Smooth muscle cell (in vitro differentiated cells): ENCODE measurements around the gene APOL4. TPM values are rescaled to one million over a fixed set of nuclear protein-coding genes. Genes with fewer than 3 reads are reported as not detected.
"Not testable (repeated sequence)": the region's sequence is repeated elsewhere in the genome, so short reads cannot be mapped to it uniquely, and the experiment has no call there.

Experiments used
- DNase-seq: peaks from one replicate; lab custom pipeline; 2025; ENCODE audit not compliant: unreplicated experiment; lab: John Stamatoyannopoulos, UW
- H2AFZ ChIP-seq: fragments of 200-600 bp; sonication (generic); 2 replicates; pipeline ENCODE4 v1.6.0; 2016; ENCODE audit warnings: antibody characterized with exemption, low read depth, mild to moderate bottlenecking
- H3F3A ChIP-seq: fragments of 200-600 bp; sonication (generic); 2 replicates; pipeline ENCODE4 v1.6.0; 2017; ENCODE audit warnings: antibody characterized with exemption, low read depth
- H3K27ac ChIP-seq: fragments of 200-600 bp; sonication (generic); 2 replicates; pipeline ENCODE4 v1.5.1; 2016; ENCODE audit warnings: low read depth, mild to moderate bottlenecking
- H3K27me3 ChIP-seq: fragments of 200-600 bp; sonication (generic); 2 replicates; pipeline ENCODE4 v1.6.1; 2016; ENCODE audit warnings: low read depth, mild to moderate bottlenecking
- H3K36me3 ChIP-seq: fragments of 200-600 bp; sonication (generic); 2 replicates; pipeline ENCODE4 v1.5.1; 2016; ENCODE audit warnings: low read depth
- H3K4me1 ChIP-seq: fragments of 200-600 bp; sonication (generic); 2 replicates; pipeline ENCODE4 v1.5.1; 2016; ENCODE audit warnings: low read depth
- H3K4me2 ChIP-seq: fragments of 200-600 bp; sonication (generic); 2 replicates; pipeline ENCODE4 v1.6.0; 2016; ENCODE audit warnings: mild to moderate bottlenecking
- H3K4me3 ChIP-seq: fragments of 200-600 bp; sonication (generic); 2 replicates; pipeline ENCODE4 v1.5.1; 2016; ENCODE audit warnings: mild to moderate bottlenecking
- H3K79me2 ChIP-seq: fragments of 200-600 bp; sonication (generic); 2 replicates; pipeline ENCODE4 v1.6.0; 2016; ENCODE audit warnings: low read depth, mild to moderate bottlenecking
- H3K9ac ChIP-seq: fragments of 200-600 bp; sonication (generic); 2 replicates; pipeline ENCODE4 v1.6.0; 2016; ENCODE audit warnings: low read depth
- H3K9me3 ChIP-seq: fragments of 200-600 bp; sonication (generic); replicated peaks from 2 replicates; pipeline ENCODE4 v1.5.1; 2016; ENCODE audit warnings: low read depth
- H4K20me1 ChIP-seq: fragments of 200-600 bp; sonication (generic); 2 replicates; pipeline ENCODE4 v1.6.0; 2016; ENCODE audit warnings: low read depth
- WGBS: methylation state at CpG from one replicate; pipeline ENCODE4 v1.1.7; 2016; ENCODE audit warnings: low lambda C conversion rate; 5-methylcytosine and 5-hydroxymethylcytosine counted together
- polyA plus RNA-seq: library from polyadenylated mRNA; unstranded; fragments of >200 nt; fragmentation: Nextera tagmentation; extraction: Ambion mirVana; gene quantifications from 2 replicates; pipeline ENCODE4 v1.2.1, GENCODE V29; 2016
- total RNA-seq: library from RNA; depleted of rRNA; stranded (reverse); fragments of >200 nt; gene quantifications from 2 replicates; pipeline ENCODE4 v1.2.3, GENCODE V29; 2014
- TF ChIP-seq, protein P1 (sequence below): fragments of 200-600 bp; sonication (generic); IDR thresholded peaks from 2 replicates; pipeline ENCODE4 v1.5.1; 2017; ENCODE audit warnings: borderline replicate concordance, mild to moderate bottlenecking, antibody characterized with exemption; ENCODE audit not compliant: insufficient read depth, poor library complexity, severe bottlenecking

The APOL4 gene
- total and polyA plus RNA-seq, 2 experiments from 2014 or later, result 0.40 TPM; not detected in 1

DNA sequence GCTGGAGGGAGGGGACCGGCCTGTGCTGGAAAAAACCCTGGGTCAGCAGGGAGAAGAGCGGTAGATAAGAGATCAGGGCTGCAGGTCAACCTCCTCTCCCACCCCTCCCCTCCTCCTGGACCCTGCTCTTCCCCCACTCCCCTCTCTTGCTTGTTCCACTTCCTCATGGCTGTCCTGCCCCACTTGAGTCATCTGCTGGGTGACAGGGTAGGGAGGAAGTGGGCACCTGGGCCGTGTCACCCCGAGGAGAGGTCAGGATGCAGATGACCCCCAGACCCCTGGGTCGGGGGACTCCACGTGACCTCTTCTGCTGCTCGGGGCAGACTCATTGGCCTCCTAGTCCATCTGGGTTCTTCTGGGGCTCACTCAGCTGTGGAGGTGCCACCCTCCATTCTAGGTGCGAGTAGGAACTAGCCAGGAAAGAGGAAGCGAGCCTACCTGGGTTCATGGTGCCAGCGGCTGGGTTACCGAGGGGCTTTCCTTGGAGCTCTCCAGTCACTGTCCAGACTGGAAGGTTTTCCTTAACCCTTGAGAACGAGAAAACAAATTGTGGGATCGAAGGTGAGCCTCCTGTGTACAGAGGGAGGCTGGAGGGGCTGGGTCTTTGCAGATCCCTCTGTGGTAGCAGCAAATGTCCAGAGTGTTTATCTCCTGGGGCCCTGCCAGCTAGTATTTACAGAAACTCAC, 31.2 kb upstream of the APOL4 start:
- Histone ChIP-seq H3K36me3 (no peaks in the 10 kb centered on the region), H3F3A (no peaks in the 10 kb centered on the region), H3K4me2 (no peak overlapping the region), H2AFZ (no peak overlapping the region), H3K27ac (no peak overlapping the region), H3K4me1 (no peaks in the 10 kb centered on the region), H4K20me1 (peaks cover 5% of the 10 kb centered on the region), H3K4me3 (no peak overlapping the region), H3K27me3 (no peaks in the 10 kb centered on the region), H3K9me3 (no peaks in the 10 kb centered on the region), H3K9ac (no peak overlapping the region), H3K79me2 (no peaks in the 10 kb centered on the region)
- TF ChIP-seq, protein P1, sequence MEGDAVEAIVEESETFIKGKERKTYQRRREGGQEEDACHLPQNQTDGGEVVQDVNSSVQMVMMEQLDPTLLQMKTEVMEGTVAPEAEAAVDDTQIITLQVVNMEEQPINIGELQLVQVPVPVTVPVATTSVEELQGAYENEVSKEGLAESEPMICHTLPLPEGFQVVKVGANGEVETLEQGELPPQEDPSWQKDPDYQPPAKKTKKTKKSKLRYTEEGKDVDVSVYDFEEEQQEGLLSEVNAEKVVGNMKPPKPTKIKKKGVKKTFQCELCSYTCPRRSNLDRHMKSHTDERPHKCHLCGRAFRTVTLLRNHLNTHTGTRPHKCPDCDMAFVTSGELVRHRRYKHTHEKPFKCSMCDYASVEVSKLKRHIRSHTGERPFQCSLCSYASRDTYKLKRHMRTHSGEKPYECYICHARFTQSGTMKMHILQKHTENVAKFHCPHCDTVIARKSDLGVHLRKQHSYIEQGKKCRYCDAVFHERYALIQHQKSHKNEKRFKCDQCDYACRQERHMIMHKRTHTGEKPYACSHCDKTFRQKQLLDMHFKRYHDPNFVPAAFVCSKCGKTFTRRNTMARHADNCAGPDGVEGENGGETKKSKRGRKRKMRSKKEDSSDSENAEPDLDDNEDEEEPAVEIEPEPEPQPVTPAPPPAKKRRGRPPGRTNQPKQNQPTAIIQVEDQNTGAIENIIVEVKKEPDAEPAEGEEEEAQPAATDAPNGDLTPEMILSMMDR, result no peak
- DNase-seq, result no peak
- WGBS, result 96% methylated on average over 13 of the region's 13 CpGs

DNA sequence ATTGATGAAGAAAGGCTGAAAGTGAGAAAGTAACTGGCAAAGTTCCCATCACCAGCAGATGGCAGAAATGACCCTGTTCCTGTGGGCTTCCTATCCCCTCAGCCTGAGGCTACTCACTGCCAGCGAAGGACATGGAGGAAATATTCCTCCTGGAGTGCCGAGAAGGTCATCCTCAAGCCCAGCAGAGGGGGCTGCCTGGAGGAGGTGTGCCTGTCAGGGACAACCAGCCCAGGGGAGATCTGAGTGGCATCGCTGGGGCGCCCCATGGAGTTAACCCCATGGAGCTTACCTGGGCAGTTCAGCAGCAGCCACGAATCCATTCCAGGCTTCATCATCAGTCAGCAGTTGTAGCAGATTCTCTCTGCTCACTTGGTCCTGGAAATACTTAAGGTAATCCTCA, 29.4 kb upstream of the APOL4 start:
- DNase-seq, H2AFZ ChIP-seq, H3K79me2 ChIP-seq, H3K36me3 ChIP-seq, H3K4me1 ChIP-seq, H3K9me3 ChIP-seq, H3K4me3 ChIP-seq, H3K27me3 ChIP-seq, H3F3A ChIP-seq, H3K27ac ChIP-seq, H3K9ac ChIP-seq, H3K4me2 ChIP-seq, H4K20me1 ChIP-seq: not testable (repeated sequence)
- WGBS, result 79% methylated on average over 5 of the region's 5 CpGs

DNA sequence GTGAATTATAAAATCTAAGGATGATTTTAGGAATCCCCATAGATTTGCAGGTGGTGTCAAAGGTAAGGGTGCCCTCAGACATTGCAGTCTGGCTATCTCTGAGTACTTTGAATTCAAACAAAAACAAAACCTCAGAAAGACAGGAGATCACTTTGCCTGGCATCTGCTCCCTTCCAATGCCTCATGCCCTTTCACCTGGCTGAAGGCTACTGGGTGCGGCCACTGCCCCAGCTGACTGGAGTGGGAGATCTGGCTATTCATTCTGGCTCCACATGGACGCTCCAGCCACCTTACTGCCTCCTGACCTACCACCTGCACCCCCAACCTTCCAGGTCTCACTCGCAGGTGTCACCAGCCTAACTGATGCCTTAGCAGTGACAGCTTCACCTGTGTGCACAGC, 28.0 kb upstream of the APOL4 start:
- H3F3A ChIP-seq, H3K27me3 ChIP-seq, H3K9ac ChIP-seq, DNase-seq, H3K9me3 ChIP-seq, H3K36me3 ChIP-seq, H3K79me2 ChIP-seq, H2AFZ ChIP-seq, H3K4me2 ChIP-seq, H3K4me3 ChIP-seq, H3K4me1 ChIP-seq, H4K20me1 ChIP-seq, H3K27ac ChIP-seq: not testable (repeated sequence)
- WGBS, result 79% methylated on average over 3 of the region's 3 CpGs

DNA sequence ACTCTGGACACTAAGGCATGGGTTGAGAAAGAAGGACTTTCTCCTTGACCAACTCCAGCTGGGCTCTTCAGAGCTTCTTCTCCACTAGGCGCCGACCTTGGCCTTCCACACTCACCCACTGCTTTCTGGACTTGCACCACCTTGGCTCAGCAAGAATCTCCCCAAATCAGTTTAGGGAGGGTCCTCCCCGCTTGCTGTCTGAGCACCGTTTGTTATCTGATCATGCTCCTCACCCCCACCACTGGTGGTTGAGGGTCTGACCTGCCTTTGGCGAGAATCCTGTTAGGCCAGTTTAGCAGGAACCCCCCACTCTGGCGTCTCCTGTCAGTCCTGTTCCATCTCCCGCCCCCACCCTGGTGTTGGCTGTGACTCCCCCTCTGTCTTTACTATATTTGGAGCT, 27.3 kb upstream of the APOL4 start:
- DNase-seq, result no peak
- Histone ChIP-seq H3K27me3 (no peaks in the 10 kb centered on the region), H3F3A (no peaks in the 10 kb centered on the region), H3K27ac (no peak overlapping the region), H3K4me3 (no peak overlapping the region), H3K36me3 (no peaks in the 10 kb centered on the region), H3K79me2 (no peaks in the 10 kb centered on the region), H3K4me1 (no peaks in the 10 kb centered on the region), H3K9ac (no peak overlapping the region), H4K20me1 (no peaks in the 10 kb centered on the region), H2AFZ (no peak overlapping the region), H3K9me3 (no peaks in the 10 kb centered on the region), H3K4me2 (no peak overlapping the region)
- TF ChIP-seq, protein P1, result no peak
- 69% methylated on average over 7 of the region's 7 CpGs for WGBS

DNA sequence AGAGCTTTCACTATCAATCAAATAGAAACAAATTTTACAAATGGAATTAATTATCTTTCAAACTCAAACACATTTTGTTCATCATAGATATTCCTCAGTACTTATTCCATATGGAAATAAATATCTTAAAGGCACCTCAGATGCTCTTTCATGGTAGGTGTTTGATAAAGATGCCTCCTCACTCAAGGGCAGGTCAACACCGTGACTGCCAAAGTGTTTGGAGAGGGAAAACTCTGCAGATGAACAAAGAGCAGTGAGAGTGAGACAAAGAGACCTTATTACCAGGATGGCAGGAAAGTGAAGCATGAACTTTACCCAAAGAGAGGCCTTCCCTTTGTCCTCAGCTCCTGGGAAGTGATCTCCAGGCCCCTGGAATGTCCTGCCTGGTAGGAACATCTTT, 26.8 kb upstream of the APOL4 start:
- DNase-seq, H3K9ac ChIP-seq, H3K27ac ChIP-seq, H3K27me3 ChIP-seq, H3F3A ChIP-seq, H3K4me2 ChIP-seq, H3K36me3 ChIP-seq, H3K4me1 ChIP-seq, H3K79me2 ChIP-seq, H3K9me3 ChIP-seq, H4K20me1 ChIP-seq, H2AFZ ChIP-seq, H3K4me3 ChIP-seq: not testable (repeated sequence)
- 97% methylated on average over 1 of the region's 1 CpG for WGBS
